HepG2 (cell line): ENCODE measurements around the gene UGT1A3. TPM values are rescaled to one million over a fixed set of nuclear protein-coding genes. Genes with fewer than 3 reads are reported as not detected.

ENCODE experiments used
- ATAC-seq: fragments of 200-7000 bp; cut with Tn5 transposase; 3 replicates; pipeline ENCODE4 v1.9.1; 2020; ENCODE audit warnings: mild to moderate bottlenecking, moderate library complexity
- BruUV-seq: library from RNA; stranded (reverse); fragments of 400-500 nt; replicated peaks from 2 replicates; lab custom pipeline; 2021; lab: Mats Ljungman, UMichigan
- CTCF ChIA-PET: fragments of 300-600 bp; formaldehyde crosslinking; extraction: SDS; loops from one replicate; lab custom pipeline; 2021; ENCODE audit warnings: low total read pairs, inconsistent platforms, low intra/inter-chr PET ratio; lab: Yijun Ruan, JAX
- POLR2A ChIA-PET: fragments of 350-600 bp; sonication (Branson Sonifier 250); formaldehyde crosslinking; loops from one replicate; lab custom pipeline; 2020; ENCODE audit warnings: antibody characterized with exemption, inconsistent platforms; lab: Yijun Ruan, JAX
- DNase-seq: peaks from one replicate; pipeline ENCODE4 v3.0.0-alpha.2; 2015; ENCODE audit warnings: low spot score
- FAIRE-seq: peaks from 3 replicates; lab custom pipeline; 2011; peaks lifted over from hg19 to GRCh38; lab: Jason Lieb, UNC
- H2AFZ ChIP-seq: one replicate; pipeline ENCODE4 v1.6.1; 2011; ENCODE audit warnings: low read length, inconsistent platforms
- H3K27ac ChIP-seq: fragments of 300-600 bp; 3 replicates; pipeline ENCODE4 v1.8.0; 2011; ENCODE audit warnings: mixed run types, mild to moderate bottlenecking, mixed read lengths, low read length, inconsistent platforms; ENCODE audit not compliant: insufficient read depth; ENCODE audit errors: extremely low read length
- H3K27me3 ChIP-seq, 2 experiments: fragments of 200-600 bp in 1 of 2; 2 replicates in 1 of 2; 3 replicates in 1 of 2; pipeline versions ENCODE4 v1.6.0 to v1.8.0; 2011; ENCODE audit warnings: low read length in 2 of 2, mild to moderate bottlenecking in 2 of 2, moderate library complexity in 2 of 2, inconsistent platforms in 1 of 2; ENCODE audit not compliant: insufficient read depth in 2 of 2, control insufficient read depth in 1 of 2
- H3K36me3 ChIP-seq, 2 experiments: fragments of 200-600 bp in 1 of 2; replicated peaks in 1 of 2; 2 replicates in 1 of 2; 3 replicates in 1 of 2; pipeline versions ENCODE4 v1.5.1 to v1.8.0; 2011; ENCODE audit warnings: low read length in 2 of 2, inconsistent platforms in 1 of 2; ENCODE audit not compliant: insufficient read depth in 2 of 2, control insufficient read depth in 1 of 2
- H3K4me1 ChIP-seq: 2 replicates; pipeline ENCODE4 v1.5.1; 2012; ENCODE audit warnings: low read length, inconsistent platforms; ENCODE audit not compliant: insufficient read depth
- H3K4me2 ChIP-seq: 2 replicates; pipeline ENCODE4 v1.6.0; 2011; ENCODE audit warnings: low read depth, low read length, inconsistent platforms
- H3K4me3 ChIP-seq, 3 experiments: fragments of 200-600 bp in 1 of 3; sonication (generic), shearing (Covaris generic) in 1 of 3; replicated peaks in 1 of 3; 2 replicates each; pipeline ENCODE4 v1.5.1; 2011 to 2016; ENCODE audit warnings: low read length in 3 of 3, inconsistent platforms in 2 of 3, low read depth in 2 of 3, mild to moderate bottlenecking in 2 of 3, control low read depth in 1 of 3, mixed read lengths in 1 of 3; ENCODE audit not compliant: insufficient read depth in 1 of 3
- H3K79me2 ChIP-seq: one replicate; pipeline ENCODE4 v1.6.1; 2011; ENCODE audit warnings: low read length, inconsistent platforms; ENCODE audit not compliant: insufficient read depth
- H3K9ac ChIP-seq: 2 replicates; pipeline ENCODE4 v1.6.0; 2011; ENCODE audit warnings: mild to moderate bottlenecking, low read depth, low read length, inconsistent platforms; ENCODE audit not compliant: insufficient read depth
- H3K9me3 ChIP-seq: 2 replicates; pipeline ENCODE4 v1.5.1; 2012; ENCODE audit warnings: mild to moderate bottlenecking, low read length
- H4K20me1 ChIP-seq: 2 replicates; pipeline ENCODE4 v1.6.0; 2011; ENCODE audit warnings: inconsistent platforms, mild to moderate bottlenecking, low read length, moderate library complexity; ENCODE audit not compliant: insufficient read depth
- ATAD3A ChIP-seq: sonication (generic); formaldehyde crosslinking; IDR thresholded peaks from 2 replicates; pipeline ENCODE4 v1.4.0; 2020; ENCODE audit warnings: missing genetic modification reagents
- CAMTA2 ChIP-seq: sonication (generic); formaldehyde crosslinking; IDR thresholded peaks from 2 replicates; pipeline ENCODE4 v1.4.0; 2020; ENCODE audit warnings: mild to moderate bottlenecking, missing genetic modification reagents, borderline replicate concordance
- DDIT3 ChIP-seq: sonication (generic); formaldehyde crosslinking; IDR thresholded peaks from 2 replicates; pipeline ENCODE4 v1.4.0; 2020; ENCODE audit warnings: mild to moderate bottlenecking, missing genetic modification reagents
- DMAP1 ChIP-seq: IDR thresholded peaks from 2 replicates; pipeline ENCODE4 v1.6.1; 2016
- HIC2 ChIP-seq: sonication (generic); formaldehyde crosslinking; IDR thresholded peaks from 2 replicates; pipeline ENCODE4 v1.9.0; 2022; ENCODE audit warnings: low read depth, missing genetic modification reagents
- JUN ChIP-seq: sonication (generic); formaldehyde crosslinking; IDR thresholded peaks from 2 replicates; pipeline ENCODE4 v1.4.0; 2020; ENCODE audit warnings: mild to moderate bottlenecking, missing genetic modification reagents
- JUND ChIP-seq: sonication (generic); formaldehyde crosslinking; IDR thresholded peaks from 2 replicates; pipeline ENCODE4 v1.8.0; 2022; ENCODE audit warnings: mild to moderate bottlenecking, missing genetic modification reagents
- KDM4B ChIP-seq: sonication (generic); formaldehyde crosslinking; IDR thresholded peaks from 2 replicates; pipeline ENCODE4 v1.4.0; 2020; ENCODE audit warnings: missing genetic modification reagents
- NFIC ChIP-seq: IDR thresholded peaks from 2 replicates; pipeline ENCODE4 v1.6.1; 2012; ENCODE audit warnings: mild to moderate bottlenecking, low read length, inconsistent platforms
- PAWR ChIP-seq: sonication (generic); formaldehyde crosslinking; IDR thresholded peaks from 2 replicates; pipeline ENCODE4 v1.4.0; 2020; ENCODE audit warnings: missing genetic modification reagents, mild to moderate bottlenecking, borderline replicate concordance
- SAFB2 ChIP-seq: sonication (generic); formaldehyde crosslinking; IDR thresholded peaks from 2 replicates; pipeline ENCODE4 v1.5.1; 2020; ENCODE audit warnings: missing genetic modification reagents, low read depth, mild to moderate bottlenecking, borderline replicate concordance
- SYNCRIP ChIP-seq: fragments of 200-400 bp; formaldehyde crosslinking; IDR thresholded peaks from 2 replicates; pipeline ENCODE4 v1.6.1; 2018; ENCODE audit warnings: mild to moderate bottlenecking, low read depth, low read length; ENCODE audit not compliant: insufficient read depth
- ZFX ChIP-seq: sonication (generic); formaldehyde crosslinking; IDR thresholded peaks from 2 replicates; pipeline ENCODE4 v1.4.0; 2020; ENCODE audit warnings: mild to moderate bottlenecking, low read depth, missing genetic modification reagents, moderate library complexity
- ZIK1 ChIP-seq: sonication (generic); formaldehyde crosslinking; IDR thresholded peaks from 2 replicates; pipeline ENCODE4 v1.5.0; 2020; ENCODE audit warnings: mild to moderate bottlenecking, low read depth, missing genetic modification reagents, borderline replicate concordance
- ZNF597 ChIP-seq: sonication (generic); formaldehyde crosslinking; IDR thresholded peaks from 2 replicates; pipeline ENCODE4 v1.5.0; 2020; ENCODE audit warnings: missing genetic modification reagents
- ZNF704 ChIP-seq: sonication (generic); formaldehyde crosslinking; IDR thresholded peaks from 2 replicates; pipeline ENCODE4 v1.8.1; 2023; ENCODE audit warnings: mild to moderate bottlenecking, inconsistent platforms, moderate library complexity, missing genetic modification reagents, borderline replicate concordance
- WGBS: methylation state at CpG from one replicate; pipeline ENCODE4 v1.1.6; 2017; ENCODE audit warnings: low lambda C conversion rate; 5-methylcytosine and 5-hydroxymethylcytosine counted together
- in situ Hi-C: cut with HindIII; loops from 2 replicates; pipeline ENCODE4 v1.10.0; 2017; ENCODE audit warnings: low pct_unique_long_range_greater_than_20kb; ENCODE audit not compliant: extremely low pct_ligation_motif_present
- intact Hi-C: fragments of 100-400 bp; cut with micrococcal nuclease; formaldehyde crosslinking; loops from one replicate; pipeline ENCODE4 v1.10.0; 2022; ENCODE audit not compliant: unreplicated experiment
- polyA plus RNA-seq, 8 experiments: library from polyadenylated mRNA; depleted of rRNA in 3 of 8; stranded (reverse) in 7 of 8; unstranded in 1 of 8; fragments of >200 nt; fragmentation: Illumina TruSeq in 4 of 8; extraction: Trizol in 4 of 8; gene quantifications; 2 replicates each; pipeline versions ENCODE4 v1.2.1 to v1.2.3, GENCODE V29; 2011 to 2016; ENCODE audit warnings: low read depth in 4 of 8, missing spikeins in 1 of 8, mixed read lengths in 1 of 8; ENCODE audit not compliant: insufficient read depth in 1 of 8
- total RNA-seq, 5 experiments: library from RNA; depleted of rRNA; stranded (reverse); fragments of >200 nt; fragmentation: Illumina TruSeq; extraction: Trizol; gene quantifications; 2 replicates each; pipeline ENCODE4 v1.2.3, GENCODE V29; 2016; ENCODE audit warnings: low read depth in 1 of 5

Gene UGT1A3
- total and polyA plus RNA-seq, 2 of the 13 experiments (the other 11 are each of a cell fraction or from before 2014, with no cell fraction given) = not detected

- Histone ChIP-seq H3K9me3 (no peaks in the 10 kb centered on the region), H3K4me2 (no peak overlapping the region), H3K27ac (no peak overlapping the region), H3K4me3 (no peak overlapping the region), H4K20me1 (no peaks in the 10 kb centered on the region), H2AFZ (no peak overlapping the region), H3K27me3 (peaks cover 4 to 38% of the 10 kb centered on the region in 2 experiments; a peak in 4 of 5 replicates), H3K9ac (no peak overlapping the region), H3K79me2 (no peaks in the 10 kb centered on the region), H3K4me1 (no peaks in the 10 kb centered on the region), H3K36me3 (no peaks in the 10 kb centered on the region)
- ATAC-seq (no peak), DNase-seq (no peak), FAIRE-seq (no peak)
- POLR2A ChIA-PET = no interaction called here
- CTCF ChIA-PET = no interaction called here
- no TSS peak for BruUV-seq
- intact Hi-C loops (no loop called here), in situ Hi-C loops (no loop called here)
- 71% methylated on average over 4 of the region's 4 CpGs for WGBS
- no peak for TF ChIP-seq ATAD3A (CRISPR knock-in tag)
- no peak for TF ChIP-seq SYNCRIP
- TF ChIP-seq JUN = no peak
- no peak for TF ChIP-seq ZNF704 (CRISPR knock-in tag)
- TF ChIP-seq NFIC = no peak
- TF ChIP-seq ZFX (CRISPR knock-in tag) = no peak
- no peak for TF ChIP-seq JUND (CRISPR knock-in tag)
- TF ChIP-seq PAWR (CRISPR knock-in tag) = no peak
Measured at GRCh38 chr2:233768076-233768475, 39.2 kb downstream of the UGT1A3 start.

- Histone ChIP-seq H3K9me3 (no peaks in the 10 kb centered on the region), H2AFZ (no peak overlapping the region), H3K27me3 (peaks cover 2 to 32% of the 10 kb centered on the region in 2 experiments; a peak in 4 of 5 replicates), H4K20me1 (no peaks in the 10 kb centered on the region), H3K4me3 (no peak overlapping the region), H3K9ac (no peak overlapping the region), H3K79me2 (no peaks in the 10 kb centered on the region), H3K4me1 (no peaks in the 10 kb centered on the region), H3K36me3 (no peaks in the 10 kb centered on the region), H3K27ac (no peak overlapping the region), H3K4me2 (no peak overlapping the region)
- intact Hi-C loops (no loop called here), in situ Hi-C loops (no loop called here)
- ATAC-seq (no peak), FAIRE-seq (no peak), DNase-seq (no peak)
- POLR2A ChIA-PET = no interaction called here
- CTCF ChIA-PET = no interaction called here
- BruUV-seq = no TSS peak
- WGBS = 80% methylated on average over 9 of the region's 9 CpGs
- TF ChIP-seq SAFB2 (CRISPR knock-in tag) = no peak
- TF ChIP-seq DDIT3 = no peak
- TF ChIP-seq ZIK1 (CRISPR knock-in tag) = no peak
- no peak for TF ChIP-seq ZNF597 (CRISPR knock-in tag)
- no peak for TF ChIP-seq DMAP1 (CRISPR knock-in tag)
- no peak for TF ChIP-seq KDM4B
- no peak for TF ChIP-seq CAMTA2 (CRISPR knock-in tag)
- TF ChIP-seq HIC2 (CRISPR knock-in tag) = no peak
Measured at GRCh38 chr2:233769260-233769659, 40.4 kb downstream of the UGT1A3 start.
